Stimulated activated CD4-positive, alpha-beta T cell treated with anti-CD3 and anti-CD28 coated beads, TNF-alpha, amount 100 ng/mL, for 48 hours (primary cell): ENCODE measurements around the gene OR4F6.
"Not testable (repeated sequence)": the region's sequence is repeated elsewhere in the genome, so short reads cannot be mapped to it uniquely, and the experiment has no call there.

Experiments used
- DNase-seq, 3 donors: peaks; one replicate each; pipeline ENCODE4 v3.0.0-alpha.2; 2020; ENCODE audit warnings: low read depth in 3 of 3

OR4F6 gene, protein sequence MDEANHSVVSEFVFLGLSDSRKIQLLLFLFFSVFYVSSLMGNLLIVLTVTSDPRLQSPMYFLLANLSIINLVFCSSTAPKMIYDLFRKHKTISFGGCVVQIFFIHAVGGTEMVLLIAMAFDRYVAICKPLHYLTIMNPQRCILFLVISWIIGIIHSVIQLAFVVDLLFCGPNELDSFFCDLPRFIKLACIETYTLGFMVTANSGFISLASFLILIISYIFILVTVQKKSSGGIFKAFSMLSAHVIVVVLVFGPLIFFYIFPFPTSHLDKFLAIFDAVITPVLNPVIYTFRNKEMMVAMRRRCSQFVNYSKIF

DNA sequence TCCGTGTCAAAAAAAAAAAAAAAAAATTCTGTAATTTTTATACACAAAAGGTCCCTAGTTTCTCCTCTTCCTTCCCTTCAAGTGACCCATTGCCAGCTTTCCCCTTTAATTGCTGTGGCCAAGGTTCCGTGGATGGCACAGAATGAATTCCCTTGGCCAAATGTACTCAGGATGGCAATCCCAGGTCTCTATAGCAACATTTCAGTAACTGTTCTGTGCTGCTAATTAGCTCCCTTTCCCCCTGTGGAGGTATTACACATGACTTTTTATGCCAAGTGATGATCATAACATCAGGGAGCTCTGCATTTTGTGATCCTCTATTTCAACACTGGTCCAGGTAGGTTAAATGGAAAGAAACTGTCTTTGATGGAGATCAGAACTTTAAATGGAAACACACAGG lies at the start of gene OR4F6:
Gene OR4F6, plus strand, starts transcription at position 301 of the 400 bp plus-strand sequence. CDS start 2,211 bp downstream, outside the sequence.
- DNase-seq = no peak

DNA sequence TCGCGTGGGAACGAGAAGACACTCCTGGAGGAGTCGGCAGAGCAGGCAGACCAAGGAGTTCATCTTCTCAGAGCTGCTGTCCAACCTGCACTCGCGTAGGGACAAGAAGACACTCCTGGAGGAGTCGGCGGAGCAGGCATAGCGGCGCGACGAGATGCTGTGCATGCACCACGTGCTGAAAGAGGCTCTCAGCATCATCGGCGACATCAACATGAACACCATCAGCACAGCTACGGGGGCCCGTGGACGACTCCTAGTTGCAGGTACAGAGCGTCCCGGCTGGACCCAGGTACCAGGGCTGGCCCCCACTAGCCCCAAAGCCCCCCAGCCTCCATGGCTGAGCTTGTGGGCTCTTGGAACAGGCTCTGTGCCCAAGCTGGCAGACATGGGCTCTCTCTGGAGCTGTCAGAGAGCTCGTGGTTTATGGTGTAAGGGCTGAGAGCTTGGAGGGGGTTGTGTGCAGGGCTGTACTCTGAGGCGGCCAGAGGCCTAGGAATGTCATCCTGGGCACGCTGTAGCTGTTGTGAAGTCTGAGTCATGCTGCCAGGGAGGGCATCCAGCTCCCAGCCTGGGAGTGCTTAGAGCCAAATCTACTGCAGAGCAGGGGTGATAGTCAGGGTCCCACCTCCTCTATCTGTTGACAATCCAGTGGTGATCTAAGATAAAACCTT lies 38.5 kb upstream of the OR4F6 start:
- DNase-seq = not testable (repeated sequence)

GRCh38 chr15:101765340-101765671 lies 38.0 kb upstream of the OR4F6 start:
- not testable (repeated sequence) for DNase-seq

- DNase-seq = no peak
Measured at GRCh38 chr15:101765772-101766456, 37.4 kb upstream of the OR4F6 start.

DNA sequence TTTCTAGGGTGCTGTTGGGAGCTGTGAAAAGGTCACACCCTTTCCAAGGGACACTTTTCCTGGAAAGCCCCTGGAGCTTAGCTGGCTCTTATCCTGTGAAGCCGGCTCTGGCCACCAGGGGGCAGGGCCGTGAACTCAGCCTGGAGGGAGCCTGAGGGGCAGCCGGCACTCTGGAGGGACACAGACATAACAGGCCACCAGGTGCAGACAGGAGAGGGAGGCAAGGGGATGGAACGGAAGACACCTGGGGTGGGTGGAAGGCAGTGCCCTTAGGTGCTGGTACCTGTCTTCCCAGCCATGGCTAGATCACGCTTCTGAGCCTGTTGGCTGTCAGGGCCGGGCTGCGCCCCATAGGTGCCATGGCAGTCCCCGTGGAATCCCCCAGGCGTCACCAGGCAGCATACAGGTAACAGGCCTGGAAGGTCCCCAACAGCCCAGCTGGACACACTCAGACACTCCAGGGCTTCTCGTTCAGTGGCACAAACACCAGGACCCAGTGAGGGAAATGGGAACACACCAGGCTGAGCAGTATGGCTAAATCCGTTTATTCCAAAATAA lies 36.1 kb upstream of the OR4F6 start:
- DNase-seq = not testable (repeated sequence)

- DNase-seq = no peak
Measured at GRCh38 chr15:101772921-101773320, 30.4 kb upstream of the OR4F6 start.

GRCh38 chr15:101773496-101774100 lies 29.7 kb upstream of the OR4F6 start:
- DNase-seq = no peak

GRCh38 chr15:101775136-101775535 lies 28.2 kb upstream of the OR4F6 start:
- no peak for DNase-seq

- not testable (repeated sequence) for DNase-seq
Measured at GRCh38 chr15:101778576-101778975, 24.7 kb upstream of the OR4F6 start.

DNA sequence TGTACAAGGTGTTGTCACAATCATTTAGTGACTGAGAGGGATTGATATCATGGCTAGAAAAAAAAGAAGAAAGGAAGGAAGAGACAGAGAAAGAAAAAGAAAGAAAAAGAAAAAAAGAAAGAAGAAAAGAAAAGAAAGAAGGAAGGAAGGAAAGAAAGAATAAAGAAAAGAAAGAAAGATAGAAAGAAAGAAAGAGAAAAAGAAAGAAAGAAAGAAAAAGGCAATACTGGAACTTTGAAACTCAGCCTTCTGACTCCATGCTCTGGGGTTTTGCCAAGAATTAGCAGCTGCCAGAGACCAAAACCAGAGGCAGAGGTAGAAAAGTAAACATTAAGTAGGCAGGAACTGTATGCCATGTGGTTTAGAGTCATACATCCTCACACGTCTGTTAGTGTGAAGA lies 23.1 kb upstream of the OR4F6 start:
- DNase-seq = not testable (repeated sequence)

- no peak for DNase-seq
Measured at GRCh38 chr15:101781928-101782327, 21.4 kb upstream of the OR4F6 start.

- DNase-seq = no peak
Measured at GRCh38 chr15:101784644-101785043, 18.7 kb upstream of the OR4F6 start.

DNA sequence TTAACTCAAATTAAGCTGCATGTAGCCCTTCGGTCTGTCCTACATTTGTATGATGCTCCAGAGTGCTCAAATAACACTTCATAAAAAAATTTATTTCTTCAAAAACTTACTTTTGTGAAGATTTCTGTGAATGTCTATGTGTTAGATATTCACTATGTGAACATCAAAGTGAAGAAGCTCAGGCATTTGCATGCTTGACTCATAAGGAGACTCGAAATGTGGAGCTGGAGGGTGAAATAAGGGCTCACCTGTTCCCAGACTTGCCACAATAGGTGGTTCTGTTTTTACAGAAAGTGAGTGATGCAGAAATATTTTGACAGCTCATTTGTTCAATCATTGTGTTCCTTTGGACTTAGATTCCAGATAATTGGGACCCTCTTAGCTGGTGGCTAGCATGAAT lies 16.9 kb upstream of the OR4F6 start:
- DNase-seq = not testable (repeated sequence)

GRCh38 chr15:101788001-101788400 lies 15.3 kb upstream of the OR4F6 start:
- DNase-seq = not testable (repeated sequence)

DNA sequence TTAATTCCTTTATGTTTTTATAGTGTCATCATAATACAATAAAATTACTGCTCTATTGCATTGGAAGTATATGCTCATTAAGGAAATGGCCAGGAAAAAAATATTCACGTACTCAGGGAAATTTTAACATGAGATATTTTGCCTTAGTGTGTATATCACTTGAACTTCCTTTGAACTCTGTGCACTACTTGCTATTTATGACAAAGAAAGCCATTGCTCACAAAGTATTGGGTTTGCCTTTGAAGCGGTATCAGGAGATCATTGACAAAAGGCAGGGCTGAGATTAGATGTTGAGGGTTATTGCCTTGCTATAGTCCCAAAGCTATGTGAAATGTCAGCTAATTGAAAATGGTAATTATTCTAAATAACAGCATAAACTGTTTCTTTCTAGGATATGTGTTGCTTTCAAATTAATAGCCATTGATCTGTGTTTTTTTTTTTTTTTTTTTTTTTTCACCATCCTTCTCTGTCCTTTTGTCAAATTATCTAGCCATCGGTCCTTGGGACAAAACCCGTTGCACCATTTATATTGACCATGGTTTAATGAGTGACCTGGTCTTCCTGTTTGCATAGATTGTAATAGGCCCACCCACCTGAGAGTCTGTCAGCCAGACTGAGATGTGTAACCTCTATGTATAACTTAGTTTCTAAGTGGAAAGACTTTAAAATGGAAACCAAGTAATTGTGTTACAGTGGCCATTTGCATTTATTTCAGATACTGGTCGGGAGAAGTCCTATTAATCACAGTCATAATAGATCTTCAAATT lies 14.6 kb upstream of the OR4F6 start:
- not testable (repeated sequence) for DNase-seq

GRCh38 chr15:101790748-101791147 lies 12.6 kb upstream of the OR4F6 start:
- not testable (repeated sequence) for DNase-seq

GRCh38 chr15:101793981-101794380 lies 9.3 kb upstream of the OR4F6 start:
- DNase-seq = not testable (repeated sequence)

DNA sequence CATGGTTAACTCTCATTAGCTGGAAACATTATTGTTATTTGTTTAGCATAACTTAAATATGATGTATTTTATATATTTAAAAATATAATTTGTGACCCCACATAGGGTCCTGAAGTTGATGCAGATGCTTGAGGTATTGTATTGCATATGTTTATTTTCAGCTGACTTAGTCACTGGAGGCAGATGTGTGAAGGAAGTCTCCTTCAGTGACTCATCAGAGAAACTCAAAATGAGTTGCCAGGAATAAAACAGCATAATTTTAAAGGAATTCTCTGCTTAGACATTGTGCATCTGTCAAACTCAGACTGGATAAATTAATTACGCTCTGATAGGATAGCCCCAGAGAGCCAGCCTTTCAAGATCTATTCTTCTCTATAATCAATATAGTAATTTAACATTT lies 7.9 kb upstream of the OR4F6 start:
- no peak for DNase-seq

DNA sequence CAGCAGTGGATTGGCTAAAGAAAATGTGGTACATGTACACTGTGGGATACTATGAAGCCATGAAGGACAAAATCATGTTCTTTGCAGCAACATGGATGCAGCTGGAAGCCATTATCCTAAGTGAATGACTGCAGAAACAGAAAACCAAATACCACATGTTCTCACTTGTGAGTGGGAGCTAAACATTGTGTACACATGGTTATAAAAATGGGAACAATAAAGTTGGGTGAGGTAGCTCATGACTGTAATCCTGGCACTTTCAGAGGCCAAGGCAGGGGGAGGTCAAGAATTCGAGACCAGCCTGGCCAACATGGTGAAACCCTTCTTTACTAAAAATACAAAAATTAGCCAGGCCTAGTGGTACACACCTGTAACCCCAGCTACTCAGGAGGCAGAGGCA lies 3.6 kb upstream of the OR4F6 start:
- no peak for DNase-seq

GRCh38 chr15:101801048-101801447 lies 2.3 kb upstream of the OR4F6 start:
- DNase-seq = no peak

DNA sequence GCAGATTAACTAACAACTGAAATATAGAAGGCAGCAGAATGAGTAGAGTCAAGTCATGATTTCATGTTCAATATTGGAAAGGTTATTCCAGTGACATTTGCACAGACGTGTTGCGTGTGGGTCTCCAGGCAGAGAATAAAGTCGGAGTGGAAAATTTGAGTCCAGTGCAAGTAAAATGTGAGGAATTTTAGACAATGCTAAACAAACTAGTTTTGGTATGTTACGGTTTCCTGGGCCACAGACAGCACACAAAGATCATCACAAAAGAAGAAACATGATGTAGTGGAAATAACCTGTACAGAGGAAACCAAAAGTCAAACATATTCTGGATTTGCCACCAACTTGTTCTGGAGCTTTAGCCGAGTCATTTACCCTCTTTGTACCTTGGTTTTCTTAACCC lies 367 bp downstream of the OR4F6 start:
- DNase-seq = no peak
